HG03095 (cell line): ENCODE measurements around the gene ALOX5AP.

Experiments used
- ATAC-seq: cut with Tn5 transposase; IDR thresholded peaks from one replicate; pipeline ENCODE4 v1.9.1; 2021; ENCODE audit warnings: moderate library complexity; ENCODE audit not compliant: unreplicated experiment

The ALOX5AP gene

GRCh38 chr13:30735025-30735871 lies at the start of gene ALOX5AP:
Gene ALOX5AP (plus strand): TSS chr13:30735543. CDS start chr13:30735606, 63 bp downstream.
- peak; percentile 73 for ATAC-seq

DNA sequence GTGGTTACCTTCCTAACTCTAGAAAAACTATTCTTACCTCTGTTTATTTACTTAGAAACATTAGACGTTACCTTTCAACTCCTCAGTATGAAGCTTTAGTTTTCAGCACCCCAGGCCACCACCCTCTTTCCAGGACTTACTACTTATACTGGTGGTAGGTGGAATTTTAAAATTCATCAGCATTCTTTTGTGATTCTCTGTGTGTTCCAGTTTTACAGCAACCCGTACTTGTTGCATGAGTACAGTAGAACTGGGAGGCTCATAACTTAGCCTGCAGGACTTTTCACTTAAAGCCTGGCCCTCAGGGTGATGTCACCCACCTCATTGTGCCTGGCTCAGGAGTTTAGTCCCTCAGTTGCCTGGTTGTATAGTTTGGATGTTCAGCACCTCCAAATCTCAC lies 49.4 kb upstream of the ALOX5AP start:
- ATAC-seq: no peak

- no peak for ATAC-seq
Measured at GRCh38 chr13:30687601-30688000, 47.7 kb upstream of the ALOX5AP start.

DNA sequence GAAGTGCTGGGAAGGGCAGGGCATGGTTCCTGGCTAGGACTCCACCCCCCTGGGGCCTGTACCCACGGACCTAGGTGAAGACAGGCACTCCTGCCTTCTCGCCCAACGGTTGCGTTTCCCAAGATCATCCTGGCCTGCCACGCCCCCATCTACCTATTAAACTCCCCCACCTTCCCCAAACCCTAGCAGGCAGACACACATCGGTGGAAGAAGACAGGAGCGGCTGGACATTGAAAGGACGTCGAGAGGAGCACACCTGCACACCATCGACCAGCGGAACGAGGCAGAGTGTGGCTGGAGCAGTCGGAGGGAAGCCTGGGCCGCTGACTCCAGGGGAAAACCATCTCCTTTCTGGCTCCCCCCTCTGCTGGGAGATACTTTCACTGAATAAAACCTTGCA lies 45.6 kb upstream of the ALOX5AP start:
- no peak for ATAC-seq

GRCh38 chr13:30690282-30691188 lies 44.8 kb upstream of the ALOX5AP start:
- ATAC-seq: peak; percentile 59

- no peak for ATAC-seq
Measured at GRCh38 chr13:30692113-30692512, 43.2 kb upstream of the ALOX5AP start.

- no peak for ATAC-seq
Measured at GRCh38 chr13:30696278-30697176, 38.8 kb upstream of the ALOX5AP start.

DNA sequence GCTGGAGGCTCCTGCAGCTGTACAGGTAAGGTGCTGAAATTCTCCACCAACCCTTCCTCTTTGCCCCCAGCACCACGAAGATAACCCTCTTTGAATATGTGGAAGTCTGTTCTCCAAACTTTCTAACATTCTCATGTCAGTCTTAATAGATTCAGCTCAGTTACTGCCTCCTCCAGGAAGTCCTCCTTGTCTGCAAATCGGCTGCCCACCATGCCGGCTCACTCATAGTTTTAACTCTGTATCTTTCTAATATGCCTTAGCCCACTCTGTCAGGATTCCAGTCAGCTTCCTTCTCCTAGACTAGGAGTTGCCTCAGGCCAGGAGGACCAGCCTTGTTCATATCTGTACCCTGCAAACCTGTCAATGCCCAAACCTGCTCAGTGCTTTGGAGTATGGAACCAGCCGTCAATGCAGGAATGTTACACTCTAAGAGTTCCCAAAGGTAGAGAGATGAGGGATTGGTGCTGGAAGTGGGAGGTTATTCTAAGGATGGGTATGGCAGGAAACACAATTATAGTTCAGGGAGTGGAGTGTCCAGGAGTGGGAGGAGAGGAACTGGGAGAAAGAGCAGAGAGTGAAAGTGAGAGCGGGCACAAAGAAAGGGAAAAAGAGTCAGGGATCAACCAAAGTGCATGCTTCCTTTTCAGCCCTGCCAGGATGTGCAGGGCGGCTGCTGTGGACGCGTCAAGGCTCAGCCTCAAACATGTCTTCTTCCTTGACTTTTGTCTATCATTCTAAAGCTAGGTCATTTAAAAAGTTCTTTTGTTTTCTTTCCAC lies 38.0 kb upstream of the ALOX5AP start:
- no peak for ATAC-seq

GRCh38 chr13:30697996-30698401 lies 37.3 kb upstream of the ALOX5AP start:
- no peak for ATAC-seq

GRCh38 chr13:30698488-30699005 lies 36.8 kb upstream of the ALOX5AP start:
- ATAC-seq: no peak

DNA sequence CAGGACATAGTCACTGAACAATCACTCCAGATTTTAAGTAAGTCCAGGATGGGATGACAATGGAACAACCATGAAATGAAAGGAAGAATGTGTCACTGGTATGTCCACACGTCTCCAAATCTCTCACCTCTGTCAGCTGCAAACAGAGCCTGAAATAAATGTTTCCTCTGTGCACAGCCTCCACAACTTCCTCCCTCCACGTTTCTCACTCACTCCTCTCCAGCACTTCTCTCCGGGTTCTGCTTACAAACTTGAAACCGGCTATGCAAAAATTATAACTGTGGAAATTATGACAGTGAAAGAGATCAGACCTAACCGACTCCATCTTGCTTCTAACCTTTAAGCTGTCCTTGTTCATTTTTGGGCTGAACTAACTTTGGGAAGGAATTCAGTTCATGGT lies 35.0 kb upstream of the ALOX5AP start:
- no peak for ATAC-seq

DNA sequence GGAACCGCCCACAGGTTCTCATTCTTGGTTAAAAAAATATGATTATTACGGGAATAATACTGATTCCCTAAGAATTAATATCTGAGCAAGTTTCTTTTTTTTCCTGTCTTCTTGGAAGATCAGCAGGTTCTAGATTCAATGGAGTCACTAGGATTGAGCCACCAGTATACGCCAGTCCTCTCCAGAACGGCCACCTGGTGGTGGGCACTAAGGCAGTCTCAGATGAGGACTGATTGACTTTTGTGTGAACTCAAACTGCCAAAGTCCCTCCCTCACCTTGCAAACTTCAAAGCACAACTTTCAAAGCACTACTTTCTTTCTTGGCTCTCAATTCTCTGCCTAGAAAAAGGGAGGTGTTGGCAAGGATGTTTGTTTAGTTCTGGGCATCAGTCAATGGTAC lies 33.3 kb upstream of the ALOX5AP start:
- ATAC-seq: no peak

- no peak for ATAC-seq
Measured at GRCh38 chr13:30704596-30704995, 30.7 kb upstream of the ALOX5AP start.

GRCh38 chr13:30705680-30706079 lies 29.7 kb upstream of the ALOX5AP start:
- ATAC-seq: no peak

GRCh38 chr13:30708541-30708940 lies 26.8 kb upstream of the ALOX5AP start:
- ATAC-seq: no peak

GRCh38 chr13:30710442-30710841 lies 24.9 kb upstream of the ALOX5AP start:
- ATAC-seq: no peak

DNA sequence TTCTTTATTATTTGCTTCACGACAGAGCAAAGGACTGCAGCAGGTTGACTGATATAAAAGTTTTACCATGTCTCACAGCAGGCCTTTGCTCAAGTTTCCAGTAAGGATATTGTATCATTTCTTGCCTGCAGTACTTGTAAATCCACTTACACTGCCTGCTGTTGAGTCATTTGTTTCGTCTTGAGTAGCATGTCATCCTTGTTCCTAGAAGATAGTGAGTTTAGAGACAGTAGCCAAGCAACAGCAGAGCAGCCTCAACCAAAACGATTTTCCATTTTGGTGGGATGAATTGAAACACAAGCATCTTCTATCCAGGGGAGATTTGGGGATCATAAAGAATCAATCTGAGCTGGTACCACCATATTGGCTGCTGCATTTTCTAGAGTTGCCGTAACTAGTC lies 24.0 kb upstream of the ALOX5AP start:
- ATAC-seq: no peak

GRCh38 chr13:30711837-30712236 lies 23.5 kb upstream of the ALOX5AP start:
- no peak for ATAC-seq

DNA sequence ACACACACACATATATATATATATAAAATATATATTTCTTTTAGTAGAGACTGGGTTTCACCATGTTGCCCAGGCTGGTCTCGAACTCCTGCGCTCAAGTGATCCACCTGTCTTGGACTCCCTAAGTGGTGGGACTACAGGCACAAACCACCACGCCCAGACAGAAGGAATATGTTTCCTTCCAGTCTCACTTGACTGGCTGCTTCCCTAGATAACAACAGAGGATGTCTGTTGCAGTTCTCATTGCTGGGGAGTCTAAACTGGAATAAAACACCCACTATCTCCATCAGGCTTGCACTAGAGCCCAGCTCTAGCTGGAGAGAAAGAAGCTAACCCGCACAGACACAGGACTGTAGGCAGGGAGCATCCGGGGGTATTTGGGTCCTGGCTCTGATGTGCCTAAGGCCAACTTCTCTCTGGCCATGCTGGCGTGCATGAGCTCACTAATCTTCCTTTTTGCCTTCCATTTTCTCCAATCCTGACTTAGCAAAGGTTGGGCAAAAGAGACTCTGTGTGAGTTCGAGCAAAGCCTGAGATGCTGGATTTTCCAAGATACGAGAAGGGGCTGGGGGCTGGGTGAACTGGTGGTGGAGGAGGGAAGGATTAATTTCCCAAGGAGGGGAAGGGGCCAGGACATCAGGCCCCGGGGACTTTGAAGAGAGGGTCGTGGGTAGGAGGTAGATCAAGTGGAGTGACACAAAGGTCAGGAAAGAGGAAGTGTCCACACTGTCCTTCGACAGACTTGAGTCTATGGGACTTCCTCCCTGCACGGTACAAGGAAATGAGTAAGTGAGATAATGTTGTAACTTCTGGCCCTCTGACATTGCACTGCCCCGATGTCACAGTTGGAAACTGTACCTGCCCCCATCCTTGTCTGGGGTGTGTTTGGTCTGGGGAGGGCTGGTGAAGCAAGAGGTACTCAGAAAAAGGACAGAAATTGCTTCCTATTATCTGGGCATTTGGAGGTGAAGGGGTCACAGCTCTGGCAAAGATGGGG lies 22.5 kb upstream of the ALOX5AP start:
- no peak for ATAC-seq
